Measurements from ENCODE around the gene PCDHGA9. TPM values are rescaled to one million over a fixed set of nuclear protein-coding genes. Genes with fewer than 3 reads are reported as not detected.

The PCDHGA9 gene
- total RNA-seq, 2 experiments from 2014 or later: 5.7 to 5.9 TPM

- no peaks in the 10 kb centered on the region for H4K20me1 ChIP-seq (ENCODE audit: insufficient read depth, low read length)
- intact Hi-C loops (cut with micrococcal nuclease; ENCODE audit: unreplicated experiment): loop anchor here (1.0 to 10.0 kb wide), 4 partner anchors 52 to 204 kb away; partner anchors contain the start of genes PCDHB10, PCDHB11, PCDHGA10 and PCDHGC3
- peak; percentile 85 for DNase-seq (ENCODE audit: low spot score)
- TF ChIP-seq CTCF (conservative IDR thresholded peaks at IDR 0.05; ENCODE audit: low read length) (peak; percentile 94), EZH2phosphoT487 (IDR thresholded peaks at IDR 0.05; ENCODE audit: borderline replicate concordance, low read depth, low read length) (no peak)
- peaks cover 42% of the 10 kb centered on the region for H3K4me1 ChIP-seq (ENCODE audit: insufficient read depth, low read length, poor library complexity, severe bottlenecking)
- ChIA-PET CTCF (ENCODE audit: unreplicated experiment) (interaction anchor here (0.6 to 1.2 kb wide), 4 partner anchors 10 to 198 kb away, joined by 3 to 7 read pairs (median 4); partner anchors contain the start of gene PCDHGB7), POLR2A (interaction anchor here (1.0 to 1.2 kb wide), 3 partner anchors 61 to 204 kb away, joined by 3 to 6 read pairs (median 3); partner anchors contain the start of gene PCDHGA11)
- peak within 1 kb of the TSS; percentile 21 for H3K27ac ChIP-seq (ENCODE audit: low read depth, low read length, poor library complexity, severe bottlenecking)
- peak within 1 kb of the TSS; percentile 65 for H3K4me3 ChIP-seq (ENCODE audit: low read depth, low read length, poor library complexity, severe bottlenecking)
- H3K9me2 ChIP-seq (ENCODE audit: insufficient read depth, low read length): no peaks in the 10 kb centered on the region
- H3K36me3 ChIP-seq (ENCODE audit: insufficient read depth, low read length): peaks cover 15% of the 10 kb centered on the region
- no peaks in the 10 kb centered on the region; the same call in 1 of the 2 replicates for H3K9me3 ChIP-seq (ENCODE audit: low read length)
- peaks cover 24% of the 10 kb centered on the region; the same call in 1 of the 2 replicates for H3K79me2 ChIP-seq (ENCODE audit: insufficient read depth, low read depth, low read length)
- peak within 1 kb of the TSS; percentile 63 for H2AFZ ChIP-seq (ENCODE audit: low read length)
- TSS peak; percentile 72 for BruUV-seq (replicated peaks)
- H3K4me2 ChIP-seq (ENCODE audit: low read length): peak within 1 kb of the TSS; percentile 70
Observed at GRCh38 chr5:141359790-141360426, 42.7 kb upstream of the PCDHGA9 start, which contains the start of gene PCDHGB2. Gene PCDHGB2, plus strand, starts transcription at chr5:141359994. Its CDS starts 142 bp downstream, at chr5:141360136.

- no peak for DNase-seq (ENCODE audit: low spot score)
- Histone ChIP-seq H3K27ac (ENCODE audit: low read depth, low read length, poor library complexity, severe bottlenecking) (no peak overlapping the region), H3K9me2 (ENCODE audit: insufficient read depth, low read length) (no peaks in the 10 kb centered on the region), H3K4me3 (ENCODE audit: low read depth, low read length, poor library complexity, severe bottlenecking) (peak overlapping the region; percentile 65), H3K4me2 (ENCODE audit: low read length) (peak overlapping the region; percentile 70), H3K9me3 (ENCODE audit: low read length) (no peaks in the 10 kb centered on the region; the same call in 1 of the 2 replicates), H3K4me1 (ENCODE audit: insufficient read depth, low read length, poor library complexity, severe bottlenecking) (peaks cover 41% of the 10 kb centered on the region), H3K79me2 (ENCODE audit: insufficient read depth, low read depth, low read length) (peaks cover 24% of the 10 kb centered on the region; the same call in 1 of the 2 replicates), H2AFZ (ENCODE audit: low read length) (no peak overlapping the region; the same call in 1 of the 2 replicates), H4K20me1 (ENCODE audit: insufficient read depth, low read length) (no peaks in the 10 kb centered on the region), H3K36me3 (ENCODE audit: insufficient read depth, low read length) (peaks cover 22% of the 10 kb centered on the region)
- BruUV-seq (replicated peaks): no TSS peak
- POLR2A ChIA-PET: interaction anchor here (1.2 kb wide), 1 partner anchor 203 kb away, joined by 6 read pairs; no protein-coding TSS in a partner anchor
- CTCF ChIA-PET (ENCODE audit: unreplicated experiment): interaction anchor here (1.2 kb wide), 1 partner anchor 9 kb away, joined by 4 read pairs; no protein-coding TSS in a partner anchor
- TF ChIP-seq EZH2phosphoT487 (IDR thresholded peaks at IDR 0.05; ENCODE audit: borderline replicate concordance, low read depth, low read length) (no peak), CTCF (conservative IDR thresholded peaks at IDR 0.05; ENCODE audit: low read length) (no peak)
- intact Hi-C loops (cut with micrococcal nuclease; ENCODE audit: unreplicated experiment): loop anchor here (5.0 kb wide), 1 partner anchor 117 kb away; the partner anchor contains the start of gene PCDHGC3
Observed at GRCh38 chr5:141360685-141361084, 41.9 kb upstream of the PCDHGA9 start.

Data from OCI-LY7 (cell line).